Stimulated activated CD4-positive, alpha-beta T cell treated with anti-CD3 and anti-CD28 coated beads, Interleukin-12 subunit alpha, Interleukin-12 subunit beta, amount 100 ng/mL, for 4 hours (primary cell): Measurements from ENCODE around the gene SLC5A2.

ENCODE experiments used
- DNase-seq: peaks from one replicate; pipeline ENCODE4 v3.0.0-alpha.2; 2020

The SLC5A2 gene

GRCh38 chr16:31460582-31461002 lies 22.3 kb upstream of the SLC5A2 start:
- DNase-seq, result no peak

DNA sequence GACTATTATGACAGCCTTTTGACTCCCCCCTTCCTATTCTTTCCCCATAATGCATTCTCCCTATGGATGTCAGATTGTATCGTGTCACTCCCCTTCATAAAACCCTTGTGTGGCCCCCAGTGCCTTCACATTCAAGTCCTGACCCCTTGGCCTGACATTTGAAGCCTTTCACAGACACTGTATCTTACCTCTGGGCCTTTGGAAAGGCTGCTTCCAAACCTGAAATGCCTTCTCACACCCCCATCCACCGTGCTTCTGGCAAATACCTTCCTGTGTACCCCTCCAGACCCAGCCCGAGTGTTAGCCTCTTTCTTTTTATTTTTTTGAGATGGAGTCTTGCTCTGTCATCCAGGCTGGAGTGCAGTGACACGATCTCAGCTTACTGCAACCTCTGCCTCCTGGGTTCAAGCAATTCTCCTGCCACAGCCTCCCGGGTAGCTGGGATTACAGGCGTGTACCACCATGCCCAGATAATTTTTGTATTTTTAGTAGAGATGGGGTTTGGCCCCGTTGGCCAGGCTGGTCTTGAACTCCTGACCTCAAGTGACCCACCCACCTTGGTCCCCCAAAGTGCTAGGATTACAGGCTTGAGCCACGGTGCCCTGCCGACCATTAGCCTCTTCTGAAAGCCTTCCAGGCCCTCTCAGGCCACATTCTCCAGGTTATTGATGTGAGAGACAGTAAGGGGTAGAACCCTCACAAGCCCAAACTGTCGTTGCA lies 21.6 kb upstream of the SLC5A2 start:
- DNase-seq, result no peak

- no peak for DNase-seq
These were observed 20.8 kb upstream of the SLC5A2 start for GRCh38 chr16:31461921-31462804.

DNA sequence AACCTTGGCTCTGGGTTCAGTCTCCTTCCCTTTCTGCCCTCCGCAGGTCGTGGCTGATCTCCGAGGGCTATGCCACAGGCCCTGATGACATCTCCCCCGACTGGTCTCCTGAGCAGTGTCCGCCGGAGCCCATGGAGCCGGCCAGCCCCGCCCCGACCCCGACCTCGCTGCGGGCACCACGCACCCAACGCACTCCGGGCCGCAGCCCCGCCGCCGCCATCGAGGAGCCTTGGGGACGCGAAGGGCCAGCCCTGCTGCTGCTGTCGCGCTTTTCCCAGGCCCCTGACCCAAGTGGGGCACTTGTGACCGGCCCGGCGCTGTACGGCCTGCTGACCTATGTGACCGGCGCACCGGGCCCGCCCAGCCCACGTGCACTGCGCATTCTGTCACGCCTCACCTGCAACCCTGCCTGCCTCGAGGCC lies 18.6 kb upstream of the SLC5A2 start:
- no peak for DNase-seq

DNA sequence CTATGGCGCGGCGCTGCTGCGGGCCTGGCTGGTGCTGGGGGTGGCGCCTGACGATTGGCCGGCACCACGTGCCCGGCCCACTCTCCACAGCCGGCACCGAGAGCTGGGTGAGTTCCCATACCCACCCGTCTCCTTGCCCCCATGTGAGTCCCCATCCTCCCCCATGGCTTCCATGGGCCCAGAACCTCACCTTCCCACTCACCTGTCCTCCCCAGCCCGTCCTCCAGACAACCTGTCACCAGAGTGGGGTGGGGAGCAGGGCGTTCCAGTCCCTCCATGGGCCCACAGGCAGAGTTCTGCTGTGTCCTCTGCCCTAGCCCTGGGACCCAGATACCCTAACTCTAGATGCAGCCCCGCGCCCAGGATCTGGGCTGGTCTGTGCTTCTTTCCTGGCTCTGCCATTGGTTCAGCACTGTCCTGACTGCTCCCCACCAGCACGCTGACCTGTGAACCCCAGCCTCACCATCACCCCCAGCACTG lies 18.1 kb upstream of the SLC5A2 start:
- DNase-seq, result no peak

GRCh38 chr16:31465788-31466370 lies 17.0 kb upstream of the SLC5A2 start:
- DNase-seq, result no peak

DNA sequence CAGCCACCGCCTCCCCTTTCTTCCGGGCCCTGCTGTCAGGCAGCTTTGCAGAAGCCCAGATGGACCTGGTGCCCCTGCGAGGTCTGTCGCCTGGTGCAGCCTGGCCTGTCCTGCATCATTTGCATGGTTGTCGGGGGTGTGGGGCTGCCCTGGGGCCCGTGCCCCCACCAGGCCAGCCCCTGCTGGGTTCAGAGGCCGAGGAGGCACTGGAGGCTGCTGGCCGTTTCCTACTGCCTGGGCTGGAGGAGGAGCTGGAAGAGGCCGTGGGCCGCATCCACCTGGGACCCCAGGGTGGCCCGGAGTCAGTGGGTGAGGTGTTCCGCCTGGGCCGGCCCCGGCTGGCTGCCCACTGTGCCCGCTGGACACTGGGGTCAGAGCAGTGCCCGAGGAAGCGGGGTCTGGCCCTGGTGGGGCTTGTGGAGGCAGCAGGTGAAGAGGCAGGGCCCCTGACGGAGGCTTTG lies 16.5 kb upstream of the SLC5A2 start:
- DNase-seq, result no peak

GRCh38 chr16:31467151-31467773 lies 15.7 kb upstream of the SLC5A2 start:
- DNase-seq, result no peak

DNA sequence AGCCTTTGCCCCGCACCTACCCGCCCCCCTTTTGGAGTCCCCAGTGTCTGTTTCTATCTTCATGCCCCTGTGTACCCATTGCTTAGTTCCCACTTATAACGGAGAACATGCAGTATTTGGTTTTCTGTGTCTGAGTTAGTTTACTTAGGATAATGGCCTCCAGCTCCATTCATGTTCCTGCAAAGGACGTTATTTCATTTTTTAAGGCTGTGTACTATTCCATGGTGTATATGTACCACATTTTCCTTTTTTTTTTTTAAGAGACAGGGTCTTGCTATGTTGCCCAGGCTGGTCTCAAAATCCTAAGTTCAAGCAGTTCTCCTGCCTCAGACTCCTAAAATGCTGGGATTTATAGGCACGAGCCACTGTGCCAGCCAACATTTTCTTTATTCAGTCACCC lies 15.1 kb upstream of the SLC5A2 start:
- no peak for DNase-seq

DNA sequence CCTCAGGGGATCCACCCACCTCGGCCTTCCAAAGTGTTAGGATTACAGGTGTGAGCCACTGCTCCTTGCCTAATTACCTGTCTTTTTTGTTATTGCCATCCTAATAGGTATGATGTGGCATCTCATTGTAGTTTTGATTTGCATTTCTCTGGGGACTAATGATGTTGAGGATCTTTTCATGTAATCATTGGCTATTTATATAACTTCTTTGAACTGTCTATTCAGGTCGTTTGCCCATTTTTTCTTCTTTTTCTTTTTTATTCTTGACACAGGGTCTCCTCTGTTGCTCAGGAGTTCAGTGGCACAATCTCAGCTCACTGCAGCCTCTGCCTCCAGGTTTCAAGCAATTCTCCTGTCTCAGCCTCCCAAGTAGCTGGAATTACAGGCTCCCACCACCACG lies 12.3 kb upstream of the SLC5A2 start:
- DNase-seq, result no peak

DNA sequence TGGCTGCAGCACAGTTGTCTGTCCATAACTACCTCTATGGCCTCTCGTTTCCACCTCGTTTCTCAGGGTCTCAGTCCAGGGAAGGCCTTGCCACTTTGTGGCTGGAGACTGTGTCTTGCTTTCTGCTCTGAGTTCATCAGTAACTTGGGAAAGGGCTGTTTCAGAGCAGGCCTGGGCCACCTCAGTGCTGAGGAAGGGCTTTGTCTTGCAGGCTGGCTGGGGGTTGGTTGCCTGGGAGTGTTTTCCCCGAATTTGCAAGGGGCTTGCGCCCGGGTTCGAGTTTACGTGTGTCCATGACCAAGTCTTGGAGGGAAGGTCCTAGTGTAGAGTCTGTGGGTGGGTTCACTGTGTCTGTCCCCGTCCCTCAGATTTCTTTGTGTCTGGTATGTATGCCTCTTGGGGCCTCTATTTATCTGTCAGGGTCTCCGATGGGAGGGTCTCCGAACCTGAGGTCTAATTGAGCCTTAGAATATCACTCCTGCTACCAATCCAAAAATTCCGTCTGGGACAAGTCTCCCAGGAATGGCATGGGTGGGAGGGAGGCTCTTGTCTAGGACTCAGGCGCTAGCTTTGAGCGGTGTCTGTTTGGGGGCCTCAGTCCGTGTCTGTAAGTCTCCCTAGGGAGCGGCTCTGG lies 11.6 kb upstream of the SLC5A2 start:
- DNase-seq, result no peak

DNA sequence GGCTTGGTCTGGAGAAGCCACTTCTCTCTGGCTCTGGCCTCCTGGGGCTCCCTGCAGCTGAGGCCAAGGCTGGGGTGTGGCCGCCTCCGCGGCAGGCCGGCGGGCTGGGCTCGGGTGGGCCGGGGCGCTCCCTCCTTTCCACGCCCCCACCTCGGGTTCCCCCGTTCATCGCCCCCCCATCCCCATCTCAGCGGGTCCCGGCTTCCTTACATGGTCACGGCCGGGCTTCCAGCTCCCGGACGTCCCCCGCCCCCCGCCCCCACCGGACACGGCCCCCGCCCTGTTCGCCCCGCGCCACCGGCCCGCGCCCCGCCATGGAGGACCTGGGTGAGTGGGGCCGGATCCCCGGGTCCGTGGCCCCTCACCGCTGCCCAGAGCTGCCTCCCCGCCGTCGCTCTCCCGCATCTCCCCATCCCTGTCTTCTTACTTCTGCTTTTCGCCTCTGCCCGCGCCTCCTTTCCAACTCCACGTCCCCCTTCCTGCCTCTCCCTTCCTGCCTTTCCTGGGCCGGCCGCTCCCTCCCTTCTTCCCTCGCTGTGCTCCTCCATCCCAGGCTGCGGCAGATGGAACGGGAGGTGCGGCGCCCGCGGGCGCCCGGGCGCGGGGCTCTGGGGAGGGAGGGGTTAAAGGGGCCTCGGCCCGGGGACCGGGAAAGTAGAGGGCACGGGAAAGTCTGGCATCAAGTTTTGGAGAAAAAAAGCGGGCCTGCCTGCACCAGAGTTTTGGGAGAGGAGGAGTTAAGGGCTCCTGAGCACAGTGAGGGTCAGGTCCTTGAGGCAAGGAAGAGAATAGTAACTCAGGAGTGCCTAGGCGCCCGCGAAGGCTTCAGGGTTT lies 10.8 kb upstream of the SLC5A2 start, which contains the start of gene TGFB1I1:
Gene TGFB1I1 (plus strand): TSS at position 278 of the 834 bp plus-strand sequence. CDS start 37 bp downstream, at position 315.
- no peak for DNase-seq

DNA sequence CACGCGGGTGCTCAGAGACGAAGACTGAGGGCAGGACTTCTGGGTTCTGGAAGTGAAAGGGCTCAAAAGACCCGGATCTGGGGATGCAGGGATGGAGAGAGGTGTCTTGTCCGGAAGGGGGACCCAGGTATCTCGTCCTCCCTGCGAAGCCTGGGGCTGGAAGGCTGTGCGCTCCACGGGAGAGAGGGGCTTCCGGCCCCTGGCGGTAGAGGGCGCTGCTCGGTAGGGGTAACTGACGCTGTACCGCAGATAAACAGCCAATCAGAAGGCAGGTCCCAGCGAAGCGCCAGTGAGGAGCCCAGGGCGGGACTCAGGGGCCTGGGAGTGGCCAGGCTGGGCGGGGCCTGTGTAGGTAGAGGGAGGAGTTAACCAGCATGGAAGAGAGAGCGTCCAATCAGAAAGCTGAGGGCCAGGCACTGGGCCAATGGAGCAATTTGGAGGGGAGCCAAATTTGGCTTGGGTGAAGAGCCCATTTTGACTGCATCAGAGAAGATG lies 10.2 kb upstream of the SLC5A2 start:
- DNase-seq, result no peak

GRCh38 chr16:31473264-31473984 lies 9.5 kb upstream of the SLC5A2 start:
- DNase-seq, result no peak

DNA sequence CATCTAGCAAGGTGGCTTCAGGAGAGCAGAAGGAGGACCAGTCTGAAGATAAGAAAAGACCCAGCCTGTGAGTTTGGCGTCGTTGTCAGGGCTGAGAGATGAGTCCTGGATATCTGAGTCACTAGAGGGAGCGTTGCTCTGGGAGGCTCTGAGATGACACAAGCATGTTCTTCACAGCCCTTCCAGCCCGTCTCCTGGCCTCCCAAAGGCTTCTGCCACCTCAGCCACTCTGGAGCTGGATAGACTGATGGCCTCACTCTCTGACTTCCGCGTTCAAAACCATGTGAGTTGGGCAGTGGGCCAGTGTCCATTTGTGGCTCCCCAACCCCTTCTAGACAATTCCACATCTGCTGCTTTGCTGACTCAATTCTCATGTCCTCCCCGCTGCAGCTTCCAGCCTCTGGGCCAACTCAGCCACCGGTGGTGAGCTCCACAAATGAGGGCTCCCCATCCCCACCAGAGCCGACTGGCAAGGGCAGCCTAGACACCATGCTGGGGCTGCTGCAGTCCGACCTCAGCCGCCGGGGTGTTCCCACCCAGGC lies 8.7 kb upstream of the SLC5A2 start:
- no peak for DNase-seq

DNA sequence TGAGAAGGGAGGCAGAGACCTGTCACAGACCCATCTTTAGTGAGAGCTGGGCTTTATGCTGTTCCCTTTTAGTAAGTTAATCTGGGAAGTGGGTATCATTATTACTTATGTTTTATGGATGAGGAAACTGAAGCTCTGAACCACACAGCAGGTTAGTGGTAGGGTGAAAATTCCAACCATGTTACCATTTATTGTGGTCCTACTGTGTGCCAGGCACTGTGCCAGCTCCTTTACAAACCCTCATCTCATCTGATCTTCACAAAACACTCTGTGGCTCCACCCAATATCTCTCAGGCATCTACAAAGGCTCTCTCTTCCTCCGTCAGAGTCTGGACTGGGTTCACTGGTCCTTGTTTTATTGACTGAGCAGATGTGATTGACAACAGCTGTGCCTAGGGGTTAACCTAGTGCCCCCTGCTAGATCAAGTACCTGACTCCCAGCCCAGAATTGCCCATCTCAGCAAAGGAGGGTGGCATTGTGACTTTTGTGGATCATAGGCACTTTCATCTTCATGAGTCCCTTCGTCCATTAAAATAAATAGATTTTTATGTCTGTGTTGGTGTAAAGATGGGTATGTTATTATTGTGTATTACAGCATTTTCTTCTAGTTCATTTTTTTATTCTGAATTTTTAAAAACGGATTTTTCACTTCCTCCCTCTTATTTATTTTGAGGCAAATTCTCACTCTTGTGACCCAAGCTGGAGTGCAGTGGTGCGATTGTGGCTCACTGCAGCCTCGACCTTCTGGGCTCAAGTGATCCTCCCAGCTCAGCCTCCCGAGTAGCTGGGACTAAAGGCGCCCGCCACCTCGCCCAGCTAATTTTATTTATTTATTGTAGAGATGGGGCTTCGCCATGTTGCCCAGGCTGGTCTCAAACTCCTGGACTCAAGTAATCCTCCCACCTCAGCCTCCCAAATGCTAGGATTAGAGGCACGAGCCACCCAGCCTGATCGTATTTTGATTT lies 7.9 kb upstream of the SLC5A2 start:
- no peak for DNase-seq

GRCh38 chr16:31475946-31476302 lies 7.0 kb upstream of the SLC5A2 start:
- no peak for DNase-seq

DNA sequence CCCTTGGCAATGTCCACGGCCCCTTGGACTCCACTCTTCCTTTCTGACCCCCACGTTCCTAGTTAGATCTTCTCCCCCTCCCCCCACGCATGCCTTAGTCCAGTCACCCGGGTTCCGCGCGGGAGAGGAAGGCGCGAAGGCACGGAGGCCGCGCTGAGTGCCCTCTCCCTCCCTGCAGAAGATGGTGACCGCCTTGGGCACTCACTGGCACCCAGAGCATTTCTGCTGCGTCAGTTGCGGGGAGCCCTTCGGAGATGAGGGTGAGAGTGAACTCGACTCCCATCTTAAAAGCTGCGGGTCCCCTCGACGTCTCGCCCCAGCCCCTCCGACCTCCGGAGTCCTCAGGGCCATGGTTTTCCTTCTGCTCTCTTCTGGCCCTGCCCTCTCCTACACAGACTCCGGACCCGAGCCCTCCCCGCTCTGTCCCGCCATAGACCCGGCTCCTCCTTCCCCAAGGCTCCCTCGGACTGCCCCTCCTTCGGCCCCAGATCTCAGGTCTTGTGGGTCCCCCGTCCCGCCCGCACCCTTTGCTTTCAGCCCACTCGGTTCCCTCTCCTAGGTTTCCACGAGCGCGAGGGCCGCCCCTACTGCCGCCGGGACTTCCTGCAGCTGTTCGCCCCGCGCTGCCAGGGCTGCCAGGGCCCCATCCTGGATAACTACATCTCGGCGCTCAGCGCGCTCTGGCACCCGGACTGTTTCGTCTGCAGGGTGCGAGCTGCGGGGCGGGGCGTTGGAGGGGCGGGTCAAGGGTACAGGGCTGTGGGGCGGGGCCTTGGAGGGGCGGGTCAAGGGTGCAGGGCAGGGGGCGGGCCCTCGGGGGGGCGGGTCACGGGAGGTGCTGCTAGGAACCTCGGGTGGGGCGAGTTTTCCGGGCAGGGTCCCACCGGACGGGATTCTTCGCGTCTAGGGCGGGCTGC lies 6.4 kb upstream of the SLC5A2 start:
- DNase-seq, result peak; percentile 94
